Activated CD4-positive, alpha-beta T cell treated with anti-CD3 and anti-CD28 coated beads for 36 hours (primary cell): ENCODE data around the gene PIP5KL1. TPM values are rescaled to one million over a fixed set of nuclear protein-coding genes. Genes with fewer than 3 reads are reported as not detected.

Source experiments
- ATAC-seq: fragments of 200-7000 bp; cut with Tn5 transposase; one replicate; pipeline ENCODE4 v1.10.0; 2021; ENCODE audit warnings: mild to moderate bottlenecking, moderate library complexity
- CTCF ChIA-PET: fragments of 350-600 bp; sonication (Branson Sonifier 250); formaldehyde crosslinking; loops from one replicate; lab custom pipeline; 2021; ENCODE audit warnings: antibody characterized with exemption; lab: Charles Lee
- POLR2A ChIA-PET: fragments of 350-600 bp; sonication (Branson Sonifier 250); formaldehyde crosslinking; loops from one replicate; lab custom pipeline; 2021; ENCODE audit warnings: antibody characterized with exemption, inconsistent platforms; lab: Charles Lee
- DNase-seq: peaks from one replicate; pipeline ENCODE4 v3.0.0-alpha.2; 2020
- H3K27ac Mint-ChIP-seq: one replicate; pipeline ENCODE4 v1.8.0; 2021; ENCODE audit warnings: mixed read lengths
- H3K27me3 Mint-ChIP-seq: one replicate; pipeline ENCODE4 v1.8.0; 2021; ENCODE audit warnings: mixed read lengths
- H3K36me3 Mint-ChIP-seq: one replicate; pipeline ENCODE4 v1.8.0; 2021; ENCODE audit warnings: low read depth, mixed read lengths
- H3K4me1 Mint-ChIP-seq: one replicate; pipeline ENCODE4 v1.8.0; 2021; ENCODE audit warnings: mixed read lengths
- H3K4me3 Mint-ChIP-seq: one replicate; pipeline ENCODE4 v1.8.0; 2021; ENCODE audit warnings: mild to moderate bottlenecking, moderate library complexity, mixed read lengths
- H3K9me3 Mint-ChIP-seq: one replicate; pipeline ENCODE4 v1.8.0; 2021; ENCODE audit warnings: low read depth, mixed read lengths
- intact Hi-C, 2 experiments: fragments of 100-400 bp; cut with DNase I in 1 of 2; cut with micrococcal nuclease in 1 of 2; formaldehyde crosslinking; loops; one replicate each; pipeline versions ENCODE4 v1.14.2 to v1.15.1; 2022 to 2024; cut with DNase I, micrococcal nuclease
- total RNA-seq, 2 experiments: library from RNA; stranded (reverse); gene quantifications; one replicate each; pipeline ENCODE4 v1.2.3, GENCODE V29; 2021

The PIP5KL1 gene
- total RNA-seq, 2 experiments from 2014 or later = 1.9 to 2.8 TPM

DNA sequence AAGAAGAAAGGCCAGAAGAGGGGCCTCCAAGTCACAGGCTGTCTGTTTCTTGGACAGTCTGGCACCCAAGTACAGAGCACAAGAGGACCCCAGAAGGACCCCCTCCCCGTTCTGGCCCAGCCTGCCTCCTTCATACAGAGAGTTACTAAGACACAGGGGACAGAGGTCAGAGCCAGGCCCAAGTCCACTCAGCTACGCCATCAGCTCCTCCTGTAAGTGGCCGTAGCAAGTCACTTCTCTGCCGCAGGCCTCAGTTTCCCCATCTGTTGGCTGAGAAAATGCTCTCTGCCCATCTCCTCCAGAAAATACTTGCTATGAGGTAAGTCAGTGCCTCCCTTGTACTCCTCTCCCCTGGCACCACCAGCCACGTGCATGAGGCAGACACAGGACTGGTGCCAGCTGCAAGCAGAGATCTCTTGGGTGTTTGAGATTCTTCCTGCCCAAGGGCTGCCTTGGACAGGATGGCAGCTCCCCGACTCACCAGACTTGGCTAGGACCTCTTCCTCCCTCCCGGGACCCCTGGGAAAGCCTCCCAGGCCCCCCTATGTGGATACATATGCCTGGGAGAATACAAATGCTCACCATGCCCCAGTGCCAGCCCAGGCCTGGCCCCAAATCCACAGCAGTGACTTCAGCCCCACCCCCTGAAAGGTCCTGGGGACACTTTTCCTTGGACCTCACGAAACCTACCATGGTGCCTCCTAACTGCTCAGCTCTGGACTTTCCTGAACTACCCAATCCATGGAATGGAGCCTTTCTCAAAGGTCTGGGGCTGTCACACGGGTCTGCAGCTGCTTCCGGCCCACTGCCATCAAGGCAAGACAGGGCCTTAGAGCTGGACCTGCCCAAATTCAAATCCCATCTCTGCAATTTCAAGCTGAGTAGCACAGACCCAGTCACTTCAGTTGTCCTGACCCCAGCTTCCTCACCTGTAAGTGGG lies 45.1 kb upstream of the PIP5KL1 start:
- DNase-seq = no peak
- H3K4me1 Mint-ChIP-seq = peaks cover 68% of the 10 kb centered on the region

DNA sequence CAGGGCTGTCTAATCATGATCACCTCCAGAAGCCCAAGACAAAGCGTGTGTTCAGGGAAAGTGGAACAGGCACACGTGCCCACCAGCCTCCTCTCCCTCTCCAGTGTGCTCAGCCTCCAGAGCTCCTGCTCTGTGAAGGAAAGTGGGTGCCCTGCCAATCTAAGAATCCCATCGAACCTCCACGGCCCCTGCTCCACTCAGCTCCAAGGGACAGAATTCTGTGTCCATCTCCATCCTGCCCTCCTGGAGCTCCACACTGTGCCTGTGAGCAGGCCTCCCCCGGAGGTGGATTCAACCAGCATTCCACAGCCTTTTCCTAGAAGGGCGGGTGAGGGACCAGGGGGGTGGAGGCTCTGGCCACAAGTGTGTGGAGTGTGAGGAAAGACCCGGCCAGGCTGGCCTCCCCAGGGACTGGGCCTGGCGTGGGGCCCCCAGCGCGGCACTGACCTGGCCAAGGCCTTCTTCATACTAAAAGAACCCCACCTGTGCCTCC lies 44.2 kb upstream of the PIP5KL1 start:
- ATAC-seq (no peak), DNase-seq (peak; percentile 17)
- H3K27me3 Mint-ChIP-seq = no peaks in the 10 kb centered on the region
- H3K4me1 Mint-ChIP-seq = peaks cover 77% of the 10 kb centered on the region
- ChIA-PET POLR2A (interaction anchor here (0.8 to 1.2 kb wide), 2 partner anchors 10 to 29 kb away, joined by 3 to 5 read pairs; no protein-coding TSS in a partner anchor), CTCF (interaction anchor here (1.0 to 8.1 kb wide), 8 partner anchors 8 to 59 kb away, joined by 3 to 55 read pairs (median 4); no protein-coding TSS in a partner anchor)
- peaks cover 24% of the 10 kb centered on the region for H3K36me3 Mint-ChIP-seq
- intact Hi-C loops = loop anchor here in 1 of 2 experiments (5.0 kb wide), 1 partner anchor 38 kb away; the partner anchor contains the start of gene DPM2
- H3K4me3 Mint-ChIP-seq = peak overlapping the region; percentile 97
- no peaks in the 10 kb centered on the region for H3K9me3 Mint-ChIP-seq
- peak overlapping the region; percentile 96 for H3K27ac Mint-ChIP-seq

More for the DNA sequence above, 45.1 kb upstream of the PIP5KL1 start:
- peak overlapping the region; percentile 89 for H3K27ac Mint-ChIP-seq
- peaks cover 23% of the 10 kb centered on the region for H3K36me3 Mint-ChIP-seq
- no peak for ATAC-seq
- no peaks in the 10 kb centered on the region for H3K27me3 Mint-ChIP-seq
- H3K9me3 Mint-ChIP-seq = no peaks in the 10 kb centered on the region
- ChIA-PET POLR2A (interaction anchor here (0.6 to 1.3 kb wide), 4 partner anchors 11 to 130 kb away, joined by 3 to 8 read pairs (median 4); no protein-coding TSS in a partner anchor), CTCF (interaction anchor here (0.6 to 8.1 kb wide), 12 partner anchors 8 to 153 kb away, joined by 3 to 55 read pairs (median 4); no protein-coding TSS in a partner anchor)
- H3K4me3 Mint-ChIP-seq = peak overlapping the region; percentile 97
- intact Hi-C loops = no loop called here

DNA sequence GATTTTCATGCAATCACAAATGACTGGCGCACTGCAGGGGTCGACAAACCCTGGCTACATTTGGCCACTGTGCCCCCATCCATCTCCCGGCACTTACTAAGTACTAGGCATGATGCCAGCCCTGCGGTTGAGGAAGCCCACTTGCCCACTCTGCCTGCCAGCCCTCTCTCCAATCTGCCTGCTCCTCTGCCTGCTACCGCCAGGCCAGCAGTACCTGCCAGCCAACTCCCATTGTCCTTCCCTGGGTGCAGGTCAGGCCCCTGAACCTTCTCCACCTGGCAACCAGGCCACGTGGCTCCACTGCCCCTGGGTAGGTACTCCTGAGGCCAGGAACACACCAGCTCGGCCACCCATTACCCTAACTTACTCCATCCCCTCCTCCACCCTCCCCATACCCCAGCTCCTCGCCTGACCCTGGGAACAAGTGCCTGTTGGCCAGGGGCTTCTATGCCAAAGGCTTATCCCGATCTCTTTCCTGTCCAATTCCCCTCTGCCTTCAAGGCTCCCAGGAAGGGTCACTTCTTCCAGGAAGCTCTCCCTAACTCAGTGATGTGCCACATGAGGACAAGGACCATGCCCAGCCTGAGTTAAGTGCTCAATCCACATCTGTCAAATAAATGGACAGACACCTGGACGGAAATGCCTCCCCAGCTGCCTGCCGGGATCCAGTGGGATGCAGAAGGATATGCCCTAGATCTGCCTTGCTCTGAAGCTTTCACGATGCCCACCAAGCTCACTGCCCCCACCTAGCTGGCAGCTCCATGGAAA lies 43.6 kb upstream of the PIP5KL1 start:
- no peaks in the 10 kb centered on the region for H3K27me3 Mint-ChIP-seq
- intact Hi-C loops = loop anchor here in 1 of 2 experiments (5.0 kb wide), 1 partner anchor 37 kb away; the partner anchor contains the start of gene DPM2
- DNase-seq (peak; percentile 30), ATAC-seq (no peak)
- peaks cover 83% of the 10 kb centered on the region for H3K4me1 Mint-ChIP-seq
- H3K9me3 Mint-ChIP-seq = no peaks in the 10 kb centered on the region
- peak overlapping the region; percentile 97 for H3K4me3 Mint-ChIP-seq
- ChIA-PET CTCF (interaction anchor here (1.0 to 8.1 kb wide), 9 partner anchors 9 to 60 kb away, joined by 3 to 55 read pairs (median 4); no protein-coding TSS in a partner anchor), POLR2A (interaction anchor here (0.8 kb wide), 1 partner anchor 28 kb away, joined by 3 read pairs; no protein-coding TSS in a partner anchor)
- H3K36me3 Mint-ChIP-seq = peaks cover 30% of the 10 kb centered on the region
- H3K27ac Mint-ChIP-seq = peak overlapping the region; percentile 96

DNA sequence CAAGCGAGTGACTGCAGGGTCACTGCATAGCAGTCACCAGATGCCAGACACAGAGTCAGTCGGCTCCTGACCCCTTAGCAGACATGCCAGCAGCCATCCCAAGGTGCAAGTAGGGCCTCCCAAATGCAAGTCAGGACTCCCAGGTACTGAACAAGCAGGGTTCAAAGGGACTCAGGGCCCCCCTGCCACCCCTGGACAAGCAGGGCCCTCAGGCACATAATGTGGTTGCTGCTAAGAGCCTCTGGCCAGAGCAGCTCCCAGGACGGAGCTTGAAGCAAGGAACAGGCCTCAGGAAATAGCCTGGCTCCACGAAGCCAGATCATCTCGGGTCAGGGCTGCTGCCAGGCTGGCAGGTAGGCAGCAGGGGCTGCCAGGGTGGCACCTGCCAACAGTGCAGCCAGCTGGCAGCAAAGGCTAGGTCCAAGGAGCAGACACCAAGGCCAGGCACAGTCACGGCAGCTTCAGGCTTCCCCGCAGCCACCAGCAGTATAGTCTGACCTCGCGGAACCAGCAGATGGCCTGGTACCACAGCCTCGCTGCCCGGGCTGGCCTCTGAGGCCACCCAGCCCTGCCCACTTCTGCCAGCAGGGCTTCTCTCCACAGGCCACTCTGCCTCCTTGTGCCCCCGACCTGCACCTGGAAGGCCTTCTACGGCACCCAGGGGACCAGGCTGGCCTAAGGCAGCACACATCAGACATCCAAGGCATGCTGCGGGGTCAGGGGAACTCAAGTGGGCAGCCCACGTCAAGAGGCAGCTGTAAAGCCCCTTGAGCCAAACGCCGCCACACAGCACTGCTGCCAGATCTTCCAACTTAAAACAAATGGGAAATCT lies 42.8 kb upstream of the PIP5KL1 start:
- Mint-ChIP-seq H3K36me3 (peaks cover 34% of the 10 kb centered on the region), H3K9me3 (no peaks in the 10 kb centered on the region), H3K4me3 (peak overlapping the region; percentile 97), H3K27me3 (no peaks in the 10 kb centered on the region), H3K4me1 (peaks cover 91% of the 10 kb centered on the region), H3K27ac (peak overlapping the region; percentile 96)
- intact Hi-C loops = loop anchor here in 1 of 2 experiments (5.0 kb wide), 1 partner anchor 36 kb away; the partner anchor contains the start of gene DPM2
- ChIA-PET CTCF (interaction anchor here (0.9 to 8.1 kb wide), 6 partner anchors 10 to 61 kb away, joined by 3 to 55 read pairs (median 6); no protein-coding TSS in a partner anchor), POLR2A (no interaction called here)
- DNase-seq (peak; percentile 30), ATAC-seq (no peak)

DNA sequence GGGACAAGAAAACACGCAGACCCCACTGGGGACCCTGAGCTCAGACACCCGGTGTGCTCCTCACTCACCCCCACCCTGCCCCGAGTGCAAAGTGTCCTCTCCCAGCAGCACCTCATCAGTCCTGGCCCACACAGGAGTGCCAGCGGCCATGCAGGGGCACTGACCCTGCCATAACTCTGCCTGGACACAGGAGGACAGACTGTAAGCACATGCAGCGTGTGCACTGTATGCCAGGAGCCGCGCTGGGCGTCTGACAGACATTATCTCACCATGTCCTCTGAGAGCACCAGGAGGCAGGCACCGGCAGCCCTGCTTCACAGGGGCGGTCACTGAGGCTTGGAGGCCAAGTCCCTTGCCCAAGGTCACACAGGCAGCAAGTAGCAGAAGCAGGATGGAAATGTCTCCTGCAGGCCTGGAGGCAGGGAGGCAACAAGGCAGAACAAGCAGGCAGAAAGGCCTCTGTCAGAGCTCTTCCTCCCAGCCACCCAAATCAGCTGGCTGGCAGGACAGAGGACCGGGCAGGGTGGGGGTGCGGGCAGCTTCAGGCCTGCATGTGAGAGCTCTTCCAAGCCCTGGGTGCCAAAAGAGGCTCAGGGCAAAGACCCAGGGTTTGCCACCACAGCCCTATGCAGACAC lies 41.8 kb upstream of the PIP5KL1 start:
- Mint-ChIP-seq H3K4me1 (peaks cover 96% of the 10 kb centered on the region), H3K27me3 (no peaks in the 10 kb centered on the region), H3K36me3 (peaks cover 30% of the 10 kb centered on the region), H3K27ac (peak overlapping the region; percentile 77), H3K9me3 (no peaks in the 10 kb centered on the region), H3K4me3 (peak overlapping the region; percentile 97)
- ChIA-PET POLR2A (no interaction called here), CTCF (interaction anchor here (0.6 to 3.6 kb wide), 5 partner anchors 9 to 57 kb away, joined by 3 to 11 read pairs (median 3); partner anchors contain the start of gene EEIG1)
- no peak for ATAC-seq
- DNase-seq = no peak
- intact Hi-C loops = loop anchor here in 1 of 2 experiments (5.0 kb wide), 1 partner anchor 35 kb away; the partner anchor contains the start of gene DPM2

DNA sequence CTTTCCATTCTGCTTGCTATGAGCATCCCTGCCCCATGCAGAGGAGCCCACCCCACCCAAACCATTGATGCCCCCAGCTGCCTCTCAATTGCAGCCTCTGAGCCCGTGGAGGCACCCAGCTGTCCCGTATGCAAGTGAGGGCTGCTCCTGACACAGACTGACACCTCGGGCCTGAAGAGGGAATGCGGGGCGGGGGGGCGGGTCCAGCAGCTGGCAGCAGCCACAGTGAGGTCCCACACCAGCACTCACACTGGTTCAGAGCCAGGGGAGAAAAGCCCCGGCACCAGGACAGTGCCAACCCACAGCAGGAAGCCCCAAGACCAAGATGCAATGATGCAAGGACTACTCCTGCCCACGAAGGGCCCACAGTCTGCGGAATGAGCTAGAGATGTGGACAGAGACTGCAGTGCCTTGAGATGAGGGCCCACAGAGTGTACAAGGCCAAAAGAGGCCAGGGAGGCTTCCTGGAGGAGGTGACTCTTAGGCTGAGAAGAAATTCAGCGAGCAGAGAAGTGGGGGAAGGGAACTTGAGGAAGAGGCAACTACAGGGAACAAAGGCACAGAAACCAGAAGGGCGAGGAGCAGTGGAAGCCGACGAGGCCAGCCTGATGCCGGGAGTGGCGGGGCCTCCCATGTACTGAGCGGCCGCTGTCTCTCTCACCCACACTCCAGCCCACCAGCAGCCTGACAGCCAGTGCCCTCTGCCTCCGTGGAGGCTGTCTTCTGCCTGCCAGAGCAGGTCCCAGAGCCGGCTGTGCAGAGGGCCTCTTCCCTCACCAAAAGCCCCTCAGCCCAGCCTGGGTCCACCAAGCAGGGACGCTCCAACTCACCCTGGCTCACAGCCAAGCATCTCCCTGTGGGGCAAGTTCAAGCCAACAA lies 41.0 kb upstream of the PIP5KL1 start:
- peaks cover 30% of the 10 kb centered on the region for H3K36me3 Mint-ChIP-seq
- POLR2A ChIA-PET = interaction anchor here (1.1 kb wide), 1 partner anchor 10 kb away, joined by 3 read pairs; no protein-coding TSS in a partner anchor
- peak; percentile 1 for ATAC-seq
- peak; percentile 54 for DNase-seq
- no peaks in the 10 kb centered on the region for H3K27me3 Mint-ChIP-seq
- CTCF ChIA-PET = interaction anchor here (0.6 to 3.6 kb wide), 8 partner anchors 10 to 86 kb away, joined by 3 to 11 read pairs (median 4); partner anchors contain the start of gene EEIG1
- H3K4me3 Mint-ChIP-seq = peak overlapping the region; percentile 97
- H3K9me3 Mint-ChIP-seq = no peaks in the 10 kb centered on the region
- peaks cover 98% of the 10 kb centered on the region for H3K4me1 Mint-ChIP-seq
- H3K27ac Mint-ChIP-seq = peak overlapping the region; percentile 92
- intact Hi-C loops = loop anchor here in 1 of 2 experiments (5.0 kb wide), 1 partner anchor 34 kb away; the partner anchor contains the start of gene DPM2

DNA sequence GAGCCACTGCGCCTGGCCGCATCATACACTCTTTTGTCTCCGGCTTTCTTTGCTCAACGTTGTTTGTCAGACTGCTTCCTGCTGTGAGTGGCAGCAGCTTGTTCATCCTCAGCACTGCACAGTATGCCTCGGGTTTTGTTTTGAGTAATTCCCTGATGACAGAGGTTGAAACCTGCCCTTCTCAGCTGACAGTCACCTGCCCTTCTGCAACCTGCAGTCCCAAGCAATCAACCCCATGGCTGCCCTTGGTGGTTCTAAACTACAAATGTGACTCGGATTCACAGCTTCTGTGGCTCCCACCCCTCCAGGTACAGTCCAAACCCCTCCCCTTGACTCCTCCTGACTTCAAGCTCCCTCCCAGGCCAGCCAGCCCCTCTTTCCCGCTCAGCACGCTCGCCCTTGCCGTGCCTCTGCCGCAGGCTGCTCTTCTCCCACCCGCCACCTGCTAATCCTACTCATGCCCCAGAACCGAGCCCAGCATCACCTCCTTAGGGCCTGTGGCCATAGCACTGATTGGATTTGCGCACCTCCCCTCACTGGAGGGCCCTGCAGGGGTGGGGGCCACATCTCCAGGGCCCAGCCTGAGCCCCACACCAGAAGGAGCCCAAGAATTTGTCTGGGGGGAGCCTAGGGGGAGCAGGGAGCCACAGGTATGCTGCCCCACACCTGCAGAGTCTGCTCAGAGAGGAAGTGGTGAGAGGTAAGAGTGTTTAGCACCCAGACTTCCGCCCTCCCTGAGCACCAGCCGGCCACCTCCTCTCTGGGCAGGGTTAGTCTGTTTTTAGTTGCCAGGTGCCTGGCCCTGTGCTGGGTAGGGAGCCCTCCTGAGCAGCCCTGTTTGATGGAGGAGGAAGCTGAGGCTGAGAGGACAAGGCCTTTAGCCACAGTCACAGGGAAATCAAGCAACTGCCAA lies 40.1 kb upstream of the PIP5KL1 start:
- Mint-ChIP-seq H3K27me3 (no peaks in the 10 kb centered on the region), H3K4me3 (peak overlapping the region; percentile 69), H3K9me3 (no peaks in the 10 kb centered on the region), H3K36me3 (peaks cover 28% of the 10 kb centered on the region), H3K4me1 (peaks cover 97% of the 10 kb centered on the region), H3K27ac (peak overlapping the region; percentile 92)
- POLR2A ChIA-PET = interaction anchor here (0.8 to 1.8 kb wide), 6 partner anchors 8 to 63 kb away, joined by 3 to 9 read pairs (median 4); partner anchors contain the start of gene EEIG1
- intact Hi-C loops = loop anchor here (1.0 to 5.0 kb wide), 8 partner anchors 9 to 98 kb away; partner anchors contain the start of genes DPM2 (in 1 of the 2) and SLC25A25 (in 1 of the 2)
- CTCF ChIA-PET = interaction anchor here (0.6 to 3.6 kb wide), 12 partner anchors 8 to 847 kb away, joined by 3 to 11 read pairs (median 4); partner anchors contain the start of gene ENDOG
- peak; percentile 76 for ATAC-seq
- peak; percentile 87 for DNase-seq
